Adrenal gland (tissue), 12 donors: ENCODE data around the gene ART1. TPM values are rescaled to one million over a fixed set of nuclear protein-coding genes. Genes with fewer than 3 reads are reported as not detected.

ENCODE experiments used
- DNase-seq, 7 donors: peaks; one replicate each; pipeline ENCODE4 v3.0.0-alpha.2; 2019 to 2020
- H3K27ac ChIP-seq, 5 donors: fragments of 200-600 bp; sonication (generic) in 4 of 5; 1 replicate in 3 of 5; 2 replicates in 2 of 5; pipeline versions ENCODE4 v1.5.1 to v1.8.0; 2016 to 2020; ENCODE audit warnings: mild to moderate bottlenecking in 1 of 5
- H3K27me3 ChIP-seq: fragments of 200-600 bp; 2 replicates; pipeline ENCODE4 v1.8.0; 2021
- H3K36me3 ChIP-seq, 2 donors: fragments of 200-600 bp; replicated peaks in 1 of 2; 1 replicate in 1 of 2; 2 replicates in 1 of 2; pipeline versions ENCODE4 v1.5.1 to v1.8.0; 2018 to 2022
- H3K4me1 ChIP-seq, 2 donors: fragments of 200-600 bp; replicated peaks in 1 of 2; 1 replicate in 1 of 2; 2 replicates in 1 of 2; pipeline versions ENCODE4 v1.5.1 to v1.8.0; 2018 to 2021
- H3K4me3 ChIP-seq, 4 donors: fragments of 200-600 bp; sonication (generic) in 3 of 4; one replicate each; pipeline ENCODE4 v1.5.1; 2016 to 2018
- H3K9me3 ChIP-seq, 3 donors: fragments of 200-600 bp; sonication (generic) in 1 of 3; replicated peaks in 1 of 3; 1 replicate in 2 of 3; 2 replicates in 1 of 3; pipeline versions ENCODE4 v1.5.1 to v1.8.0; 2016 to 2021
- CTCF ChIP-seq, 6 experiments: fragments of 450-650 bp in 4 of 6; fragments of 200-600 bp in 2 of 6; sonication (generic) in 1 of 6; IDR thresholded peaks; 1 replicate in 5 of 6; 2 replicates in 1 of 6; pipeline versions ENCODE4 v1.5.1 to v1.8.0; 2016 to 2021; ENCODE audit warnings: antibody characterized with exemption in 6 of 6, mild to moderate bottlenecking in 2 of 6, moderate library complexity in 1 of 6
- POLR2A ChIP-seq, 2 donors: fragments of 450-650 bp; IDR thresholded peaks; one replicate each; pipeline ENCODE4 v1.6.1; 2017; ENCODE audit warnings: antibody characterized with exemption in 2 of 2, mild to moderate bottlenecking in 2 of 2, moderate library complexity in 1 of 2
- WGBS, 4 donors: extraction: QIAGEN DNeasy Blood & Tissue Kit in 2 of 4; methylation state at CpG; one replicate each; pipeline versions ENCODE4 v1.1.5 to v1.1.7; 2013 to 2017; 5-methylcytosine and 5-hydroxymethylcytosine counted together
- intact Hi-C, 2 donors: fragments of 100-400 bp; cut with DNase I; formaldehyde crosslinking; loops; one replicate each; pipeline versions ENCODE4 v1.14.1 to v1.15.0; 2022 to 2023
- polyA plus RNA-seq, 3 donors: library from polyadenylated mRNA; stranded (reverse); fragments of 200-250 nt in 2 of 3; fragments of 350-450 nt in 1 of 3; fragmentation: Illumina TruSeq in 1 of 3; extraction: RNeasy Lipid Tissue Mini Kit (QIAGEN cat#74804) in 1 of 3; gene quantifications; one replicate each; pipeline ENCODE4 v1.2.3, GENCODE V29; 2013 to 2014
- total RNA-seq, 9 donors: library from RNA; depleted of rRNA in 4 of 9; stranded (reverse); fragments of >200 nt in 4 of 9; fragments of 120-200 nt in 1 of 9; fragmentation: NEBNext Ultra II Directional in 1 of 9; extraction: Animal tissue kit (Norgen Biotek cat#: 25700) in 1 of 9; gene quantifications; one replicate each; pipeline versions ENCODE4 v1.1.0 to v1.2.4, GENCODE V29; 2013 to 2023
- donor health status: healthy with polysubstance abuse.
- donor health status: Bipolar disorder and iron deficiency.
- donor health status: DM: yes; HTN: yes; CAD: no.
- donor health status: DM: no; HTN: no; CAD: no.
- donor health status: DM: no; HTN: no; CAD: no.
- donor health status: DM: yes; HTN: yes; CAD: no.

The ART1 gene
- total and polyA plus RNA-seq, 12 donors: 0.46 to 5.2 (median 0.53) TPM; not detected in 8

GRCh38 chr11:3675971-3676370 lies 31.0 kb downstream of the ART1 start:
- H3K27ac ChIP-seq: no peak overlapping the region
- DNase-seq: no peak
- H3K9me3 ChIP-seq: no peaks in the 10 kb centered on the region
- H3K36me3 ChIP-seq: peaks cover 0 to 75% of the 10 kb centered on the region in 2 donors
- intact Hi-C loops: no loop called here
- no peaks in the 10 kb centered on the region for H3K27me3 ChIP-seq
- WGBS, 4 donors: 93 to 99% (median 97%) methylated on average over 11 of the region's 11 CpGs
- TF ChIP-seq CTCF (IDR thresholded peaks at IDR 0.05) (no peak), POLR2A (IDR thresholded peaks at IDR 0.05) (no peak)
- H3K4me1 ChIP-seq: no peaks in the 10 kb centered on the region
- no peak overlapping the region for H3K4me3 ChIP-seq

DNA sequence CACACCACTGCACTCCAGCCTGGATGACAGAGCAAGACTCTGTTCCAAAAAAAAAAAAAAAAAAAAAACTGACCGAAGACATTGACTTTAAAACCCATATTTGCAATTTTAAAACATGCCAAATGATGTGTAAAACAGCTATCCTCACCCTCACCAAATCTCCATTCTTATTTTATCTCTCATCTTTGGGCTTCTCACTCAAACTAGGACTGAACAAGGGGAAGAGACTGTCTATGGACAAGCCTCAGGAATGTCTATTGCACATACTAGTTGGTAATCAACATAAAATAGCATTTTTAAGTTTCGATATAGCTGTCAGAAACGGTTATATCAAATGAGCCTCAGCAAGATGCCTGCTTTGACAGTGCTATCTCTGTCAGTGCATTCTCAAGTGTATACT lies 34.1 kb downstream of the ART1 start:
- H3K27me3 ChIP-seq: no peaks in the 10 kb centered on the region
- H3K36me3 ChIP-seq: peaks cover 0 to 89% of the 10 kb centered on the region in 2 donors
- H3K9me3 ChIP-seq: no peaks in the 10 kb centered on the region
- no peak overlapping the region for H3K27ac ChIP-seq
- no peak for DNase-seq
- H3K4me1 ChIP-seq: peaks cover 0 to 2% of the 10 kb centered on the region in 2 donors
- 93 to 98% (median 96%) methylated on average over 3 of the region's 3 CpGs for WGBS, 4 donors
- intact Hi-C loops: no loop called here
- no peak overlapping the region for H3K4me3 ChIP-seq
- no peak for TF ChIP-seq POLR2A (IDR thresholded peaks at IDR 0.05)
- no peak for TF ChIP-seq CTCF (IDR thresholded peaks at IDR 0.05)

- H3K36me3 ChIP-seq: peaks cover 0 to 86% of the 10 kb centered on the region in 2 donors
- H3K27ac ChIP-seq: no peak overlapping the region
- intact Hi-C loops: no loop called here
- DNase-seq: peak in 1 of 7 donors; percentile 42
- no peaks in the 10 kb centered on the region for H3K9me3 ChIP-seq
- no peaks in the 10 kb centered on the region for H3K27me3 ChIP-seq
- TF ChIP-seq CTCF (IDR thresholded peaks at IDR 0.05) (no peak), POLR2A (IDR thresholded peaks at IDR 0.05) (no peak)
- no peak overlapping the region for H3K4me3 ChIP-seq
- 94 to 97% (median 97%) methylated on average over 8 to 9 of the region's 9 CpGs for WGBS, 4 donors
- H3K4me1 ChIP-seq: peaks cover 7 to 11% of the 10 kb centered on the region in 2 donors
Observed at GRCh38 chr11:3683039-3683438, 38.1 kb downstream of the ART1 start.

- intact Hi-C loops: no loop called here
- TF ChIP-seq POLR2A (IDR thresholded peaks at IDR 0.05): no peak
- DNase-seq: peak in 1 of 7 donors; percentile 41
- WGBS, 4 donors: 85 to 91% (median 89%) methylated on average over 12 of the region's 12 CpGs
- H3K36me3 ChIP-seq: peaks cover 0 to 86% of the 10 kb centered on the region in 2 donors
- peak overlapping the region in 2 of 5 donors; percentile 14 to 31 for H3K27ac ChIP-seq
- H3K4me1 ChIP-seq: peaks cover 7 to 11% of the 10 kb centered on the region in 2 donors
- H3K4me3 ChIP-seq: no peak overlapping the region
- no peaks in the 10 kb centered on the region for H3K9me3 ChIP-seq
- H3K27me3 ChIP-seq: no peaks in the 10 kb centered on the region
Observed at GRCh38 chr11:3684129-3684818, 39.3 kb downstream of the ART1 start.

DNA sequence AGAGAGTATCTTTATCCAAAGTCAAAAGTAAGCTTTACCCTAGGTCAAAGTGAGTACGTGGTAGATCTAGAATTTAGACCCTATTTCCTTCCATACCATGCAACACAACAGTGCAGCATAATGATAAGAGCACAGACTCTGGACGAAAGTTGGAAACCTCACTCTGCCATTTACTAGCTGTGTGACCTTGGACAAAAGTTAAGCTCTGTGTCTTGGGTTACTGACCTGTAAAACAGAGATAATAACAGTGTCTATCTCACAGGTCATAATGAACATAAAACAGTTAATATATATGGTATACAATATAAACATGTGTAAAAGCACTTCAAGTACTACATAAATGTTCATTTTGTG lies 39.9 kb downstream of the ART1 start:
- DNase-seq: no peak
- Histone ChIP-seq H3K9me3 (no peaks in the 10 kb centered on the region), H3K4me1 (peaks cover 7 to 11% of the 10 kb centered on the region in 2 donors), H3K27ac (peak overlapping the region in 2 of 5 donors; percentile 14 to 31), H3K36me3 (peaks cover 0 to 86% of the 10 kb centered on the region in 2 donors), H3K27me3 (no peaks in the 10 kb centered on the region), H3K4me3 (no peak overlapping the region)
- intact Hi-C loops: no loop called here
- TF ChIP-seq CTCF (IDR thresholded peaks at IDR 0.05): no peak
- no peak for TF ChIP-seq POLR2A (IDR thresholded peaks at IDR 0.05)
- 34 to 53% (median 44%) methylated on average over 2 of the region's 2 CpGs for WGBS, 4 donors
